Posterior cingulate gyrus (tissue), 11 donors: ENCODE measurements around the gene TM9SF4.

ENCODE experiments used
- DNase-seq, 10 donors: peaks; one replicate each; pipeline versions ENCODE4 v3.0.0 to v3.0.0-alpha.2; 2020 to 2021; ENCODE audit warnings: mixed read lengths in 3 of 10
- intact Hi-C: fragments of 100-400 bp; cut with DNase I; formaldehyde crosslinking; loops from one replicate; pipeline ENCODE4 v1.15.1; 2023

The TM9SF4 gene

DNA sequence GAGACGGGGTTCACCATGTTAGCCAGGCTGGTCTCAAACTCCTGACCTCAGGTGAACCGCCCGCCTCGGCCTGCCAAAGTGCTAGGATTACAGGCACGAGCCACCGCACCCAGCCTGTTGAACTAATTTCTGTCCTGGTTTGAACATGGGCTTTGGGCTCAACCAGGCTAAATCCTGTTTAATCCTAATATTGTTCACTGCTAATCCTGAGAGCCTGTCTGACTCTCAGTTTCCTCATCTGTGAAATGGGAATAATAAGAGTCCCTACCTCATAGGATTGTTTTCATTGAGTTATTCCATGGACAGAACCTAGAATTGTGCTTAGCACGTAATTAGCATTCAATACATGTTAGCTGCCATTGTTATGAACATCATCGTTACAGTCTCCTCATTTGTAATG lies 17.4 kb downstream of the TM9SF4 start:
- intact Hi-C loops = no loop called here
- no peak for DNase-seq

- intact Hi-C loops = no loop called here
- DNase-seq = no peak
Observed at GRCh38 chr20:32127347-32127746, 17.8 kb downstream of the TM9SF4 start.

- intact Hi-C loops = no loop called here
- DNase-seq = no peak
Observed at GRCh38 chr20:32128167-32128566, 18.7 kb downstream of the TM9SF4 start.

- intact Hi-C loops = no loop called here
- no peak for DNase-seq
Observed at GRCh38 chr20:32129863-32130262, 20.3 kb downstream of the TM9SF4 start.

GRCh38 chr20:32130352-32130751 lies 20.8 kb downstream of the TM9SF4 start:
- no peak for DNase-seq
- intact Hi-C loops = no loop called here

GRCh38 chr20:32130965-32131364 lies 21.5 kb downstream of the TM9SF4 start:
- DNase-seq = no peak
- intact Hi-C loops = no loop called here

DNA sequence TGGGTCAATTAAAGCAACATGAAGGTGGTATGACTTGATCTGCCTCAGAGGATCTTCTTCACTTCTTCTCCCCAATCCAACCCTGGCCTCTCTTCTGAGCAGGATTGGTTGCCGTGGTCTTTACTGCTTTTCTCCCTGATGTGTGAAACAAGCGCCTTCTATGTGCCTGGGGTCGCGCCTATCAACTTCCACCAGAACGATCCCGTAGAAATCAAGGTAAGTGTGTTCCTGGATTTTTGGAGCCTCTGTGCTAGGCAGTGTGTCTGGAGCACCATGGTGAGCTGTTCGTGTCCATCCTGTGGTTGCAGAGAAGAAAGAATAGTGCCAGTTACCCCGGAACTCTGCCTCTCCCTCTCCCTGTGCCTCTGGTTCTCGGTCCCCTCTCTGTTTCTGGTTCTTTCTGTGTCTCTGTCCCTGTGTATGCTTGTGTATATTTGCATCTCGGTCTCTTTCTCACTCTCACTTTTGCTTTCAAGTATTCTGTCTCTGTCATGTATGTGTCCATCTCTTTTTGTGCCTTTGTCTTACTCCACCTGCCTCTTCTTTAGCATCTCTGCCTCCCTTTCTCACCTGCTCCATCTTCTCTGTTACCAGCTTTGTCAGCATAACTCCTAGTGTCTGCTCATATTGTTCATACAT lies 23.5 kb downstream of the TM9SF4 start:
- intact Hi-C loops = no loop called here
- DNase-seq = no peak

DNA sequence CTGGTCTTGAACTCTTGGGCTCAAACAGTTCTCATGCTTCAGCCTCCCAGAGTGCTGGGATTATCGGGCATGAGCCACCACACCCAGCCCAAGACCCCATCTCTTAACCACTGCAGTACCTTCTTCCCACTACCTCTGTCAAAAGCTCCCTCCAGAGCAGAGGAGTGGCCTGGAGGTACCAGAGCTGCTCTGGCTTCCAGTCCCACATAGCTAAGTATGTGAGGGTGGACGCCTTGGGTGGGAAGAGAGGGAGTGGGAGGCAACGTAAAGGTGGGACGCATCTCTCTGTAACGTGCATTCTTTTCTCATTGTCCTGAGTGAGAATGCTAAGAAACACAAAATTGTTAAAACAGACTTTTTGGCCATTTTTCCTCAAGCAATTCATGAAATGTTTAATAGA lies 24.5 kb downstream of the TM9SF4 start:
- intact Hi-C loops = no loop called here
- DNase-seq = peak in 1 of 10 donors; percentile 56

DNA sequence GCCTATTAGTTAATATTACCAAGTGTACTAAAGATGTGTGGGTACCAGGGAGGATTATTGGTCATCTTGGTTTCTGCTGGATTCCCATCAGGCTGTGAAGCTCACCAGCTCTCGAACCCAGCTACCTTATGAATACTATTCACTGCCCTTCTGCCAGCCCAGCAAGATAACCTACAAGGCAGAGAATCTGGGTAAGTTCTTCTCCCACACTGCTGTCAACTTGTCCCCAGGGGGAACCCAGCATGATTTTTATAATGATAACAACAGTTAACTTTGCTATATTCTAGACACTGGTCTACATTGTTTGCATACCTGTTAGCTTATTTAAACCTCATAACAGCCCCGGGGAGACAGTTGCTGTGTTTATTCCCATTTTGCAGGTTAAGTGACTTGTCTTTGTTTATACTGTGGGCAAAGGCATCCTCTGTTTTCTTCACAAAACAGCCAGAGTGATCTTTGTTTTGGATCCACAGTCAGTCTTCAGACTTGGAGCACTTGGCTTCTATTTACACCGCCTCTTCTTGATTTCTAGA lies 26.5 kb downstream of the TM9SF4 start:
- intact Hi-C loops = no loop called here
- no peak for DNase-seq

GRCh38 chr20:32138921-32139320 lies 29.4 kb downstream of the TM9SF4 start:
- intact Hi-C loops = no loop called here
- peak in 1 of 10 donors; percentile 52 for DNase-seq

DNA sequence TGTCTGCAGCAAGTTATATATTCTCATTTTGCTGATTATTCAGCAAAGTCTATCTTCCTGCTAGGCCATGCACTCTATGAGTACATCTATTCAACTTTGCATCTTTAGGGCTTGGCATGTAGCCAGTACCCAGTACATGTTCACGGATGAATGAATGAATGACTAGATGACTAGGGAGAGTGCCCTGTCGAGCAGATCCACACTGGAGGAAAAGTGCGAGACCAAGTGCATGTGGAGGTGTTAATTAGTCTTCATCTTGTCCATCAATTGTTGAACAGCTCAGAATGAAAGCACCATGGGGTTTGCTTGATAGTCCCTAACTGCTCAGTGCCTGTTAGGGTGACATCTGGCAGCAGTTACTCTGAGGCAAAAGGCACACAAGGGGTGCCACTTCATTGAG lies 30.4 kb downstream of the TM9SF4 start:
- intact Hi-C loops = no loop called here
- no peak for DNase-seq

DNA sequence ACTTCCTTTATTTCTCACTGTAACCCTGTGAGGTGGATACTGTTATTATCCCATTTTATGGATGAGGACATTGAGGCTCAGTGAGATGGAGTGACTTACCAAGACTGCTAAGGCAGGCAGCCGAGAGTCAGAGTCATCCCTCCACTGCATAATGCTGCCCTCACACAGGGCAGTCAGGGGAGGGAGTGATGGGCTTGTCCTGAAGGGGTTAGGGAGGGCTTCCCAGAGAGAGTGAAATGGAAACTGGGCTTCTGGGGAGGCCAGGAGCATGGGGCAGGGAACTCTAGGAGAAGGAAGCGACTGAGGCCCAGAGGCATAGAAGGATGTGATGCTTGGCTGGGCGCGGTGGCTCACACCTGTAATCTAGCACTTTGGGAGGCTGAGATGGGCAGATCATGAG lies 31.1 kb downstream of the TM9SF4 start:
- intact Hi-C loops = no loop called here

DNA sequence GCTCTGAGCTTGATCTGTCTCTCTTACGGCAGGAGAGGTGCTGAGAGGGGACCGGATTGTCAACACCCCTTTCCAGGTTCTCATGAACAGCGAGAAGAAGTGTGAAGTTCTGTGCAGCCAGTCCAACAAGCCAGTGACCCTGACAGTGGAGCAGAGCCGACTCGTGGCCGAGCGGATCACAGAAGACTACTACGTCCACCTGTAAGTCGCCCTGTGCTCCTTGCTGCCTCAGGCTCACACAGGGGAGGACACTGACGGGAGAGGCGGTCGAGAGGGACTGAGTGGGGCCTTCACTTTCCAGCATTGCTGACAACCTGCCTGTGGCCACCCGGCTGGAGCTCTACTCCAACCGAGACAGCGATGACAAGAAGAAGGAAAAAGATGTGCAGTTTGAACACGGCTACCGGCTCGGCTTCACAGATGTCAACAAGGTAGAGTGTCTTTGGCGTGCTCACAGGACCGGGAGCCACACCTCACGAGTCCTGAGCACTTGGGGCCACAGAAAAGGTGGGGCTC lies 32.0 kb downstream of the TM9SF4 start:
- intact Hi-C loops = no loop called here
- peak in 1 of 10 donors; percentile 70 for DNase-seq

More for the DNA sequence above, 31.1 kb downstream of the TM9SF4 start:
- peak in 1 of 10 donors; percentile 40 for DNase-seq

DNA sequence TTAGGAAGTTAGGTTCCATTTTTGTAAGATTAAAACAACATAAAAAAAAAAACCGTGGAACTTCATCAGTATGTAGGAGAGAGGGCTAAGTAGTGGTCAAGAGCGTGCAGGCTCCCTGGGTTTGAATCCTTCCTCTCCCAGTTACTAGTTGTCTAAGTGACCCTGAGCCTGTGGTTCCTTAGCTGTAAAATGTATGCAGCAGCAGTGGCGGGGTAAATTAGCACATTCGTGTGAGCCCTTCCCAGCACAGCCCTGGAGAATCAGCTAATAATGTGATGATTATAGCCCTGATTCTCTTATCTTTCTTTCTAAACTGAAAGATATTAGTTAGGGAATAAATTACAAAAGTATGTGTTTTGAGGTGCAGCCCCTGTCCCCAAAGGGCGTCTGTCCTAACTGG lies 32.6 kb downstream of the TM9SF4 start:
- peak in 1 of 10 donors; percentile 10 for DNase-seq
- intact Hi-C loops = no loop called here

- intact Hi-C loops = no loop called here
- DNase-seq = peak in 2 of 10 donors; percentile 46 to 57
Observed at GRCh38 chr20:32142991-32143390, 33.5 kb downstream of the TM9SF4 start.

DNA sequence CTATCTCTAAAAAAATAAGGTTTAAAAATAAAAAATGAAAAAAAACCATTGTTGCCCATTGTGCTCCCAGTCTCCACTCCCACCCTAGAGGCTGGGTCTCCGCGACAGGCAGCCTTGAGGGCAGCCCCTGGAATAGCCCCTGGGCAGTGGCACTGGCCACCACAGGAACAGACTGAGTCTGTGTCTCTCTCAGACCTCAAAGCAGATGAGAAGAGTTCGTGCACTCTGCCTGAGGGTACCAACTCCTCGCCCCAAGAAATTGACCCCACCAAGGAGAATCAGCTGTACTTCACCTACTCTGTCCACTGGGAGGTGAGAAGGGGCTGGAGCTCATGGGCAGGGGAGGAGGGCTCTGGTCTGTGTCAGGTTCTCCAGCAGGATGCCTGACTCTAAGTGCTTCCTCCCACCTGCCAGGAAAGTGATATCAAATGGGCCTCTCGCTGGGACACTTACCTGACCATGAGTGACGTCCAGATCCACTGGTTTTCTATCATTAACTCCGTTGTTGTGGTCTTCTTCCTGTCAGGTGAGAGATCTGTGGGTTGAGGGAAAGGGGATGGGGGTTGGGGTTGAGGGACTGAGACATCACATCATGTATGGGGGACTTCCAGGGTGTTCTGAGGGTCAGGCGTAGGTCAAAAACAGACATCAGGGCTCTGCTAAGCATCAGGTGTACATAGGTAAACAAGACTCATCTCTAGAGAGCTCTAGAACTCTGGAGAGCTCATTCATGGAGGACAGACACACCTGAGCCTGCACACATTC lies 35.6 kb downstream of the TM9SF4 start:
- intact Hi-C loops = no loop called here
- no peak for DNase-seq

DNA sequence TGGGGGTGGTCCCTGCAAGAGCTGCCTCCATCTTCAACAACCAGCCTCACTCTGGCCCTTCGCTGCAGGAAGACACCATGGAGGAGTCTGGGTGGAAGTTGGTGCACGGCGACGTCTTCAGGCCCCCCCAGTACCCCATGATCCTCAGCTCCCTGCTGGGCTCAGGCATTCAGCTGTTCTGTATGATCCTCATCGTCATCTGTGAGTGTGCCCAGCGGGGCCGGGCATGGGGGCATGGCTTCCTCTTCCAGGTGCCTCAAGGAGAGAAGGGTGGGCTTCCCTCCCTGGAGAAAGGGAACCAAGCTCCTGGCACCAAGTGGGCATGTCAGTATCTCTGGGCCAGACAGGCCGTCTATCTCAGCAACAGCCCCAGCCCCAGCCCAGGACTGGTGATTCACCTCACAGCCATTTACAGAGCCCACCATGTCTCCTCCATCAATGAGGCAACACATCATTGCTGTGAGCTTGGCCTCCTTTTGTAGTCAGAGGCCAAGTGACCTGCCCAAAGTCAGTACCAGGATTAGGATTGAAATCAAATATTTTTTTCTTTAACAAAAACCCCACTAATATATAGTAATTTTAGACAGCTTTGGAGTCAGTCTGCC lies 40.2 kb downstream of the TM9SF4 start:
- no peak for DNase-seq
- intact Hi-C loops = no loop called here

GRCh38 chr20:32150291-32150848 lies 40.9 kb downstream of the TM9SF4 start:
- DNase-seq = no peak
- intact Hi-C loops = no loop called here

GRCh38 chr20:32152421-32153155 lies 43.1 kb downstream of the TM9SF4 start:
- no peak for DNase-seq
- intact Hi-C loops = no loop called here

- no peak for DNase-seq
- intact Hi-C loops = no loop called here
Observed at GRCh38 chr20:32153156-32153665, 43.7 kb downstream of the TM9SF4 start.
